ENCODE data around the gene CWC27.

DNA sequence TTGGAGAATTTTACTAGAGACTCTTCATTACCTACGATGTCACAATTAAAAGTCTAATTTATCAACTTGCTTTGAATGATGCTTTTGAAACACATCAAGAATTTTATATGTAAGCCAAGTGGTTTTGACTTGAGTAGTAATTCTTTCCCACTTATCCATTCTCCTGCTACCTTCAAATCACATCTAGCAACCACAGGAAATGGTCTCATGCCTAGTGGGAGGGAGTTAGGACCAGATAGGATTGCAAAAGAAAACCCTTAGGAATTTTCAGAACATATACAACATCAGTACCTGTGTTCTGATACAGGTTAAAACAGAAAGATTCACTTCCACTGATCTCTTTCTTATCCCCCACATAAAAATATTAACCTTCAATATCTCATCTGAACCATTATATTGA lies 260.4 kb downstream of the CWC27 start:
- TF ChIP-seq, protein P1, sequence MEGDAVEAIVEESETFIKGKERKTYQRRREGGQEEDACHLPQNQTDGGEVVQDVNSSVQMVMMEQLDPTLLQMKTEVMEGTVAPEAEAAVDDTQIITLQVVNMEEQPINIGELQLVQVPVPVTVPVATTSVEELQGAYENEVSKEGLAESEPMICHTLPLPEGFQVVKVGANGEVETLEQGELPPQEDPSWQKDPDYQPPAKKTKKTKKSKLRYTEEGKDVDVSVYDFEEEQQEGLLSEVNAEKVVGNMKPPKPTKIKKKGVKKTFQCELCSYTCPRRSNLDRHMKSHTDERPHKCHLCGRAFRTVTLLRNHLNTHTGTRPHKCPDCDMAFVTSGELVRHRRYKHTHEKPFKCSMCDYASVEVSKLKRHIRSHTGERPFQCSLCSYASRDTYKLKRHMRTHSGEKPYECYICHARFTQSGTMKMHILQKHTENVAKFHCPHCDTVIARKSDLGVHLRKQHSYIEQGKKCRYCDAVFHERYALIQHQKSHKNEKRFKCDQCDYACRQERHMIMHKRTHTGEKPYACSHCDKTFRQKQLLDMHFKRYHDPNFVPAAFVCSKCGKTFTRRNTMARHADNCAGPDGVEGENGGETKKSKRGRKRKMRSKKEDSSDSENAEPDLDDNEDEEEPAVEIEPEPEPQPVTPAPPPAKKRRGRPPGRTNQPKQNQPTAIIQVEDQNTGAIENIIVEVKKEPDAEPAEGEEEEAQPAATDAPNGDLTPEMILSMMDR (conservative IDR thresholded peaks at IDR 0.05; ENCODE audit: low read length): no peak
- no peak for TF ChIP-seq EZH2phosphoT487 (IDR thresholded peaks at IDR 0.05; ENCODE audit: borderline replicate concordance)
